ENCODE measurements around the gene MUC12. TPM values are rescaled to one million over a fixed set of nuclear protein-coding genes. Genes with fewer than 3 reads are reported as not detected.

Gene MUC12
- total and polyA plus RNA-seq, 2 of the 4 experiments (the other 2 are of a cell fraction): 4.0 TPM; not detected in 1

DNA sequence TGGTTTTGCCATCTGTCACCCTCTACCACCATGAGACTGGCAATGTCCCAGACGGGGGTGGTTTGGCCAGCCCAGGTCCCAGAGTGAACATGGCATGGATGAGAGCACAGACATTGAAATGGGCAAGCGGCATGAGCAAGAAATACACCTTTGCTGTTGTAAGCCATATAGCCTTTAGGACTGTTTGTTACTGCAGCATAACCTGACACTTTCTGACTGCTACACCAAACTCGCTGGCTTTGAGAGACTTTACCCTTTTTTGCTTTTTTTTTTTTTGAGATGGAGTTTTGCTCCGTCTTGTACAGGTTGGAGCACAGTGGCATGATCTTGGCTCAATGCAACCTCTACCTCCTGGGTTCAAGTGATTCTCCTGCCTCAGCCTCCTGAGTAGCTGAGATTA lies 25.2 kb upstream of the MUC12 start:
- no peak overlapping the region for H2BK120ac ChIP-seq (ENCODE audit: low read depth, low read length)
- no peak for DNase-seq
- H2BK20ac ChIP-seq (ENCODE audit: low read depth, low read length): no peak overlapping the region
- no peak overlapping the region for H4K91ac ChIP-seq (ENCODE audit: insufficient read depth, low read depth, low read length)
- H3K56ac ChIP-seq (ENCODE audit: extremely low read depth, insufficient read depth, low read length): no peak overlapping the region
- CTCF ChIA-PET: no interaction called here
- no peak overlapping the region for H2AFZ ChIP-seq (replicated peaks; ENCODE audit: low read length, poor library complexity)
- H3K4me2 ChIP-seq (ENCODE audit: low read depth, low read length): no peak overlapping the region
- no peak overlapping the region for H2AK5ac ChIP-seq (ENCODE audit: low read depth, low read length)
- H4K8ac ChIP-seq (ENCODE audit: low read depth in 2 of 2, low read length in 2 of 2): no peak overlapping the region
- intact Hi-C loops (cut with micrococcal nuclease) (no loop called here), in situ Hi-C loops (cut with MboI; ENCODE audit: low sequenced_read_pairs) (no loop called here), dilution Hi-C loops (cut with HindIII; ENCODE audit: low sequenced_read_pairs, unreplicated experiment) (no loop called here)
- peaks cover 19% of the 10 kb centered on the region; the same call in 1 of the 2 replicates for H3K27me3 ChIP-seq (ENCODE audit: control insufficient read depth, insufficient read depth, low read length)
- H3K4me1 ChIP-seq (ENCODE audit: control insufficient read depth, insufficient read depth, low read length): no peaks in the 10 kb centered on the region
- H2BK15ac ChIP-seq (ENCODE audit: low read depth, low read length): no peak overlapping the region
- no peak overlapping the region for H3K18ac ChIP-seq (ENCODE audit: low read depth, low read length)
- H3K9ac ChIP-seq (ENCODE audit: low read depth, low read length): no peak overlapping the region
- no peak overlapping the region for H3K14ac ChIP-seq (replicated peaks; ENCODE audit: low read depth, low read length)
- H3K4ac ChIP-seq (ENCODE audit: low read depth, low read length): no peak overlapping the region
- POLR2A ChIA-PET (ENCODE audit: unreplicated experiment): no interaction called here
- no peaks in the 10 kb centered on the region for H3K79me1 ChIP-seq (ENCODE audit: low read depth in 1 of 2, low read length in 2 of 2)
- no peak overlapping the region for H3K27ac ChIP-seq (ENCODE audit: insufficient read depth, low read length)
- no peaks in the 10 kb centered on the region for H3K36me3 ChIP-seq (ENCODE audit: control insufficient read depth, insufficient read depth, low read length)
- BruUV-seq (replicated peaks): no TSS peak
- WGBS, 2 experiments (ENCODE audit: extremely low coverage in 2 of 2, insufficient read length in 1 of 2): no CpG with 5 or more reads among the region's 4 CpGs
- H3K4me3 ChIP-seq (ENCODE audit: insufficient read depth, low read depth, low read length): no peak overlapping the region
- H3K23ac ChIP-seq (ENCODE audit: low read depth, low read length): no peak overlapping the region
- no peak overlapping the region for H2BK5ac ChIP-seq (ENCODE audit: low read depth, low read length, poor library complexity, severe bottlenecking)
- H4K5ac ChIP-seq (ENCODE audit: low read depth, low read length): no peak overlapping the region
- H4K20me1 ChIP-seq (ENCODE audit: insufficient read depth, low read length): no peaks in the 10 kb centered on the region
- no peak overlapping the region for H2AK9ac ChIP-seq (replicated peaks; ENCODE audit: low read depth, low read length, poor library complexity)
- peaks cover 2% of the 10 kb centered on the region; the same call in 1 of the 2 replicates for H3K9me3 ChIP-seq (ENCODE audit: control insufficient read depth, insufficient read depth, low read length)
- no peak for ATAC-seq (ENCODE audit: low read depth)
- no peak for TF ChIP-seq CEBPB (IDR thresholded peaks at IDR 0.05; ENCODE audit: low read depth, low read length)
- no peak for TF ChIP-seq MAZ (IDR thresholded peaks at IDR 0.05; ENCODE audit: borderline replicate concordance, low read depth, low read length)
- H3K9me1 ChIP-seq (ENCODE audit: insufficient read depth, low read length): no peaks in the 10 kb centered on the region

All from IMR-90 (cell line).